HL-60/S4 treated with retinoic acid at 250 ng/mL for 4 days and 3 days (cell line): ENCODE data around the gene ADCY4.

ENCODE experiments used
- in situ Hi-C: fragments of 300-500 bp; cut with MboI; formaldehyde crosslinking; loops from 2 replicates; pipeline ENCODE4 v1.7.0; 2022; ENCODE audit warnings: low sequenced_read_pairs

Gene ADCY4

GRCh38 chr14:24300326-24300980 is 34.4 kb downstream of the ADCY4 start:
- in situ Hi-C loops = no loop called here

GRCh38 chr14:24299255-24300191 is 35.3 kb downstream of the ADCY4 start, which contains the start of the genes DHRS1 and NOP9:
TSS of gene DHRS1 (minus strand) at chr14:24299780. CDS start at chr14:24299106, 674 bp downstream.
TSS of gene NOP9 (plus strand) at chr14:24299850. CDS start at chr14:24299955, 105 bp downstream.
- in situ Hi-C loops = loop anchor here (5.0 kb wide), 1 partner anchor 57 kb away; the partner anchor contains the start of gene TINF2

- in situ Hi-C loops = loop anchor here (5.0 kb wide), 1 partner anchor 57 kb away; the partner anchor contains the start of gene TINF2
Observed at GRCh38 chr14:24298892-24299254, 36.0 kb downstream of the ADCY4 start.

GRCh38 chr14:24297190-24297964 is 37.5 kb downstream of the ADCY4 start:
- in situ Hi-C loops = loop anchor here (5.0 kb wide), 1 partner anchor 55 kb away; the partner anchor contains the start of gene TINF2

GRCh38 chr14:24296341-24297157 is 38.3 kb downstream of the ADCY4 start:
- in situ Hi-C loops = loop anchor here (5.0 kb wide), 1 partner anchor 54 kb away; the partner anchor contains the start of gene TINF2

GRCh38 chr14:24293525-24293924 is 41.3 kb downstream of the ADCY4 start:
- in situ Hi-C loops = no loop called here

- in situ Hi-C loops = no loop called here
Observed at GRCh38 chr14:24292118-24292807, 42.6 kb downstream of the ADCY4 start.

- in situ Hi-C loops = no loop called here
Observed at GRCh38 chr14:24291446-24292117, 43.3 kb downstream of the ADCY4 start.

GRCh38 chr14:24290746-24291145 is 44.1 kb downstream of the ADCY4 start:
- in situ Hi-C loops = no loop called here

- in situ Hi-C loops = no loop called here
Observed at GRCh38 chr14:24289649-24290280, 45.1 kb downstream of the ADCY4 start.

GRCh38 chr14:24286996-24287395 is 47.9 kb downstream of the ADCY4 start:
- in situ Hi-C loops = no loop called here

GRCh38 chr14:24285351-24285750 is 49.5 kb downstream of the ADCY4 start:
- in situ Hi-C loops = no loop called here

GRCh38 chr14:24284501-24285035 is 50.3 kb downstream of the ADCY4 start:
- in situ Hi-C loops = no loop called here

GRCh38 chr14:24283796-24284460 is 50.9 kb downstream of the ADCY4 start:
- in situ Hi-C loops = no loop called here

- in situ Hi-C loops = no loop called here
Observed at GRCh38 chr14:24282736-24283135, 52.1 kb downstream of the ADCY4 start.

GRCh38 chr14:24281636-24282035 is 53.2 kb downstream of the ADCY4 start:
- in situ Hi-C loops = no loop called here

- in situ Hi-C loops = no loop called here
Observed at GRCh38 chr14:24280797-24281460, 53.9 kb downstream of the ADCY4 start.
